ENCODE data around the gene CLEC2L. TPM values are rescaled to one million over a fixed set of nuclear protein-coding genes. Genes with fewer than 3 reads are reported as not detected.

Gene CLEC2L
- total RNA-seq, 1 experiment from 2014 or later: not detected

DNA sequence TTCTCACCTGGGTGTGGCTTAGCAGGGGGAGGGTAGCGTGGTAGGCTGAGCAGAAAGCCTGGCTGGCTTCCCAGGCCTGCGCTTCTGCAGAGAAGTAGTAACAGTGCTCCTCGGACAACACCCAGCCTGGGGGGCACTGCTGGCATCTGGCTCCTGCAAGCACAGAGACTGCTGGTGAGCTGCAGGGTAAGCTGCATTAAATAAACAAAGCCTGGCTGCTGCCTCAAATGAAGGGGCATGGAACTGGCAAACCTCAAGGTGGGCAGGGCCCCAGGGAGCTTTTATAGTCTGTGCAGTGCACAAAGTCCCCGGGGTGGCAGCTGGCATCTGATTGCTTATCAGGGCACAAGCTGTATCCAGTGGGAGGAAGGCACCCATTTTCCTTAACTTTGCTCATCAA is 43.9 kb upstream of the CLEC2L start:
- Histone ChIP-seq H3K27me3 (ENCODE audit: insufficient read depth, low read length) (no peaks in the 10 kb centered on the region), H3K4me3 (replicated peaks in 1 of 2; ENCODE audit: low read depth in 1 of 2, low read length in 2 of 2) (no peak overlapping the region), H3K36me3 (ENCODE audit: control insufficient read depth in 1 of 2, insufficient read depth in 2 of 2, low read length in 2 of 2) (no peaks in the 10 kb centered on the region), H3K27ac (ENCODE audit: low read depth, low read length) (no peak overlapping the region), H3K79me2 (ENCODE audit: insufficient read depth, low read length) (no peaks in the 10 kb centered on the region), H4K20me1 (ENCODE audit: insufficient read depth) (no peaks in the 10 kb centered on the region), H2AFZ (ENCODE audit: low read depth, low read length, poor library complexity, severe bottlenecking) (no peak overlapping the region), H3K9me3 (ENCODE audit: control insufficient read depth in 1 of 2, insufficient read depth in 1 of 2, low read depth in 1 of 2, low read length in 2 of 2) (no peaks in the 10 kb centered on the region), H3K9me2 (ENCODE audit: insufficient read depth) (no peaks in the 10 kb centered on the region), H3K9ac (ENCODE audit: low read length) (no peak overlapping the region), H3K4me1 (ENCODE audit: control insufficient read depth in 1 of 2, insufficient read depth in 2 of 2, low read length in 2 of 2) (peaks cover 3 to 11% of the 10 kb centered on the region in 2 experiments; a peak in 3 of 4 replicates), H3K4me2 (ENCODE audit: low read length) (no peak overlapping the region)
- RAD21 ChIA-PET (ENCODE audit: low non-redundant PET in 1 of 2, low total read pairs in 2 of 2, uncharacterized antibody in 2 of 2, unreplicated experiment in 2 of 2): no interaction called here
- intact Hi-C loops (cut with micrococcal nuclease): no loop called here
- no peak for ATAC-seq
- CTCF ChIA-PET: no interaction called here
- no peak for DNase-seq (ENCODE audit: low read depth, low spot score)
- no TSS peak for BruUV-seq (replicated peaks)
- POLR2A ChIA-PET: no interaction called here
- no peak for TF ChIP-seq REST (IDR thresholded peaks at IDR 0.05; ENCODE audit: low read depth)
- no peak for TF ChIP-seq SP1 (IDR thresholded peaks at IDR 0.05; ENCODE audit: low read depth)
- no peak for TF ChIP-seq SIN3A (IDR thresholded peaks at IDR 0.05; ENCODE audit: low read depth)
- TF ChIP-seq SRF (IDR thresholded peaks at IDR 0.05; ENCODE audit: low read depth): no peak
- no peak for TF ChIP-seq MAX (IDR thresholded peaks at IDR 0.05)

GRCh38 chr7:139481364-139481763 is 42.1 kb upstream of the CLEC2L start:
- ATAC-seq: no peak
- ChIA-PET RAD21 (ENCODE audit: low non-redundant PET in 1 of 2, low total read pairs in 2 of 2, uncharacterized antibody in 2 of 2, unreplicated experiment in 2 of 2) (no interaction called here), POLR2A (no interaction called here)

More at GRCh38 chr7:139481364-139481763, 42.1 kb upstream of the CLEC2L start:
- Histone ChIP-seq H3K4me1 (ENCODE audit: control insufficient read depth in 1 of 2, insufficient read depth in 2 of 2, low read length in 2 of 2) (peaks cover 3 to 11% of the 10 kb centered on the region in 2 experiments; a peak in 3 of 4 replicates), H3K27ac (ENCODE audit: low read depth, low read length) (no peak overlapping the region), H3K9ac (ENCODE audit: low read length) (no peak overlapping the region), H3K79me2 (ENCODE audit: insufficient read depth, low read length) (no peaks in the 10 kb centered on the region), H3K9me2 (ENCODE audit: insufficient read depth) (no peaks in the 10 kb centered on the region), H3K4me2 (ENCODE audit: low read length) (no peak overlapping the region), H3K4me3 (replicated peaks in 1 of 2; ENCODE audit: low read depth in 1 of 2, low read length in 2 of 2) (no peak overlapping the region), H2AFZ (ENCODE audit: low read depth, low read length, poor library complexity, severe bottlenecking) (no peak overlapping the region), H3K27me3 (ENCODE audit: insufficient read depth, low read length) (no peaks in the 10 kb centered on the region), H4K20me1 (ENCODE audit: insufficient read depth) (no peaks in the 10 kb centered on the region), H3K36me3 (ENCODE audit: control insufficient read depth in 1 of 2, insufficient read depth in 2 of 2, low read length in 2 of 2) (no peaks in the 10 kb centered on the region), H3K9me3 (ENCODE audit: control insufficient read depth in 1 of 2, insufficient read depth in 1 of 2, low read depth in 1 of 2, low read length in 2 of 2) (no peaks in the 10 kb centered on the region)
- no peak for DNase-seq (ENCODE audit: low read depth, low spot score)
- intact Hi-C loops (cut with micrococcal nuclease): no loop called here
- CTCF ChIA-PET: no interaction called here
- no TSS peak for BruUV-seq (replicated peaks)
- TF ChIP-seq, protein P1, sequence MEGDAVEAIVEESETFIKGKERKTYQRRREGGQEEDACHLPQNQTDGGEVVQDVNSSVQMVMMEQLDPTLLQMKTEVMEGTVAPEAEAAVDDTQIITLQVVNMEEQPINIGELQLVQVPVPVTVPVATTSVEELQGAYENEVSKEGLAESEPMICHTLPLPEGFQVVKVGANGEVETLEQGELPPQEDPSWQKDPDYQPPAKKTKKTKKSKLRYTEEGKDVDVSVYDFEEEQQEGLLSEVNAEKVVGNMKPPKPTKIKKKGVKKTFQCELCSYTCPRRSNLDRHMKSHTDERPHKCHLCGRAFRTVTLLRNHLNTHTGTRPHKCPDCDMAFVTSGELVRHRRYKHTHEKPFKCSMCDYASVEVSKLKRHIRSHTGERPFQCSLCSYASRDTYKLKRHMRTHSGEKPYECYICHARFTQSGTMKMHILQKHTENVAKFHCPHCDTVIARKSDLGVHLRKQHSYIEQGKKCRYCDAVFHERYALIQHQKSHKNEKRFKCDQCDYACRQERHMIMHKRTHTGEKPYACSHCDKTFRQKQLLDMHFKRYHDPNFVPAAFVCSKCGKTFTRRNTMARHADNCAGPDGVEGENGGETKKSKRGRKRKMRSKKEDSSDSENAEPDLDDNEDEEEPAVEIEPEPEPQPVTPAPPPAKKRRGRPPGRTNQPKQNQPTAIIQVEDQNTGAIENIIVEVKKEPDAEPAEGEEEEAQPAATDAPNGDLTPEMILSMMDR (IDR thresholded peaks at IDR 0.05 in 2 of 3, conservative IDR thresholded peaks at IDR 0.05 in 1 of 3; ENCODE audit: borderline replicate concordance in 1 of 3, insufficient read depth in 1 of 3, low read depth in 2 of 3, low read length in 2 of 3): no peak
- TF ChIP-seq MAX (IDR thresholded peaks at IDR 0.05): no peak

Measured in HCT116 (cell line).